Stimulated activated naive CD8-positive, alpha-beta T cell treated with anti-CD3 and anti-CD28 coated beads, Interleukin-15, amount 100 ng/mL, for 72 hours (primary cell): ENCODE measurements around the gene RAP2A.

Experiments used
- ATAC-seq: fragments of 150-1000 bp; cut with Tn5 transposase; 2 replicates; pipeline ENCODE4 v1.10.0; 2021; ENCODE audit warnings: mild to moderate bottlenecking, moderate library complexity
- DNase-seq, 2 donors: peaks; one replicate each; pipeline ENCODE4 v3.0.0; 2021 to 2022
- H3K27ac Mint-ChIP-seq, 2 donors: one replicate each; pipeline ENCODE4 v1.8.0; 2022; ENCODE audit warnings: mild to moderate bottlenecking in 2 of 2, mixed read lengths in 2 of 2, moderate library complexity in 2 of 2
- H3K27me3 Mint-ChIP-seq: one replicate; pipeline ENCODE4 v1.8.0; 2022; ENCODE audit warnings: mixed read lengths
- H3K4me1 Mint-ChIP-seq: one replicate; pipeline ENCODE4 v1.8.0; 2022; ENCODE audit warnings: mild to moderate bottlenecking, mixed read lengths
- H3K4me3 Mint-ChIP-seq, 2 donors: one replicate each; pipeline ENCODE4 v1.8.0; 2022; ENCODE audit warnings: mild to moderate bottlenecking in 2 of 2, mixed read lengths in 2 of 2, moderate library complexity in 1 of 2
- H3K9me3 Mint-ChIP-seq, 2 donors: one replicate each; pipeline ENCODE4 v1.8.0; 2022; ENCODE audit warnings: mixed read lengths in 2 of 2

Gene RAP2A

DNA sequence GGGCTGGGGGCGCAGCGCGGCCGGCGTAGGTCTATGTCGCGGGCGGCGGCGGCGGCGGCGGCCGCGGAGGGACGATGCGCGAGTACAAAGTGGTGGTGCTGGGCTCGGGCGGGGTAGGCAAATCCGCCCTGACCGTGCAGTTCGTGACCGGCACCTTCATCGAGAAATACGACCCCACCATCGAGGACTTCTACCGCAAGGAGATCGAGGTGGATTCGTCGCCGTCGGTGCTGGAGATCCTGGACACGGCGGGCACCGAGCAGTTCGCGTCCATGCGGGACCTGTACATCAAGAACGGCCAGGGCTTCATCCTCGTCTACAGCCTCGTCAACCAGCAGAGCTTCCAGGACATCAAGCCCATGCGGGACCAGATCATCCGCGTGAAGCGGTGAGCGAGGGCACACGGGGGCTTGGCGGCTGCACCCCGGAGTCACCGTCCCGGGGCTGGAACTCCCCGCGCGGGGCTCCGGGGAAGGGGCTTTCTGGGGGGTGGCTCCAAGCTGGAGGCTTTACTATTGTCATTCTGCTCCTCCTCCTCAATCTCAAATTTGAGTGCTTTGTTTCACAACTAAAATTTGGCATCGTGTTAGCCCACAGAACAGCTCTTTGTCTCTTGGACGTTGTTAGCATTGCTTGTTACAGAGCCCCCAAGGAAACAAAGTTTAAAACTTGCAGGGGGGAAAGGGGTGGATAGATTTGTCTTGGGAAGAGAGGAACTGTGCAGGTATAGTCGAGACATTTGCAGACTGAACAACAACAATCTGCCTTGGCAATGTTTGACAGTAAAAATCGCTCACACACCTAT, 630 bp downstream of the RAP2A start:
- ATAC-seq (peak; percentile 0), DNase-seq (peak; percentile 48 to 50)
- no peaks in the 10 kb centered on the region for H3K9me3 Mint-ChIP-seq
- H3K27ac Mint-ChIP-seq, result peak overlapping the region; percentile 61 to 87
- peak overlapping the region; percentile 79 to 93 for H3K4me3 Mint-ChIP-seq
- H3K27me3 Mint-ChIP-seq, result no peaks in the 10 kb centered on the region
- peaks cover 27% of the 10 kb centered on the region for H3K4me1 Mint-ChIP-seq

DNA sequence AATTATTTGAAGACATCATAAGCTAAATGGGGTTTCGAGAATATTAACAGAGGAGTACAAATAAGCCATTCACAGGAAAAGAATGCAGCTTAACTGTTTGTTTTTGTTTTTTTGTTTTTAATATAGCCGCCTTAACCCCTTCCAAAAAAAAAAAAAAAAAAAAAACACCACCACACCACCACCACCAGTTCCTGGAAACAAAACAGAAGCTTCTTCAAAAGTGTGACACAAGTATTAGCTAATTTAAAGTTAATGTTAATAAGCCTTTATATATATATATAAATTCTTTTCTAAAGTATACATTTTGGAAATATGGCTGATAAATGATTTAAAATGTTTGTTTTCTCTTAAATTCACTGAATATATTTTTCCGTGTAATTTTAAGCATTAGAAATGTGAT, 1.4 kb downstream of the RAP2A start:
- H3K27me3 Mint-ChIP-seq, result no peaks in the 10 kb centered on the region
- peak overlapping the region; percentile 79 to 93 for H3K4me3 Mint-ChIP-seq
- no peaks in the 10 kb centered on the region for H3K9me3 Mint-ChIP-seq
- DNase-seq (no peak), ATAC-seq (no peak)
- H3K4me1 Mint-ChIP-seq, result peaks cover 27% of the 10 kb centered on the region
- peak overlapping the region in 1 of 2 donors; percentile 61 for H3K27ac Mint-ChIP-seq

DNA sequence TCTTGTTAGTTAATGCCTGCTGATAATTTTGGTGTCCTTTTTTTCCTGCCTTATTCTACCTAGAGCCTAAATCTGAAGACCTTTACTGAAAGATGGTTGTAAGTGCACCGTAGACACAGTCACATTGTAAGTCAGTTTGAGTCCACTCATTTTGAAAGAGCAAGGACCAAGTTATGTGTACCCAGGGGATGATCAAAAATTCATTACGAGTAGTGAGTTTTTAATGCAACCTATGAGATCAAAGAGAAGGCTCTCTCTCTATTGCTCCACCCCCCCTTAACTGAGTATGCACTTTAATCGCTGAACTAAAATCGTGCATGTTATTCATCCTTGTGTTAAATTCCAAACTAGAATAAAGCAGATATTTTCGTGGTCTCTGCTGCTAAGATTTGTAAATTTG, 1.8 kb downstream of the RAP2A start:
- no peak for DNase-seq
- peak overlapping the region; percentile 73 to 93 for H3K4me3 Mint-ChIP-seq
- H3K9me3 Mint-ChIP-seq, result no peaks in the 10 kb centered on the region
- ATAC-seq, result no peak
- no peaks in the 10 kb centered on the region for H3K27me3 Mint-ChIP-seq
- peak overlapping the region; percentile 36 to 78 for H3K27ac Mint-ChIP-seq
- H3K4me1 Mint-ChIP-seq, result peaks cover 27% of the 10 kb centered on the region

DNA sequence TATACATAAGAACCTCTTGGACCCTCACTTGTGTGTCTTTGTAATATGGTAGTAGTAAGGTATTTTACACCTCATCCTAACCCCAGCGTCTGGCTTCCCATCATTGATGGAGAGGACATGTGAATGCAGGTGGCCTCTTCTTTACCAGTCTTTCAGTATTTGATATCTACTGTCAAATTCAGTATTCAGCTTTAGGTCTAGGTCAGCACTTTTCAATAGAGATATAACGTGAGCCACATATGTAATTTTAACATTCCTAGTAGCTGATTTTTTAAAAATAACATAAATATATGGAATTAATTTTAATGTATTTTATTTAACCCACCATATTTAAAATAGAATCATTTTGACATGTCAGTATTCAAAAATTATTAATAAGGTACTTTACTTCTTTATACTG, 2.9 kb downstream of the RAP2A start:
- Mint-ChIP-seq H3K4me3 (no peak overlapping the region), H3K9me3 (no peaks in the 10 kb centered on the region), H3K27me3 (no peaks in the 10 kb centered on the region), H3K4me1 (peaks cover 24% of the 10 kb centered on the region), H3K27ac (no peak overlapping the region)
- no peak for ATAC-seq
- no peak for DNase-seq

DNA sequence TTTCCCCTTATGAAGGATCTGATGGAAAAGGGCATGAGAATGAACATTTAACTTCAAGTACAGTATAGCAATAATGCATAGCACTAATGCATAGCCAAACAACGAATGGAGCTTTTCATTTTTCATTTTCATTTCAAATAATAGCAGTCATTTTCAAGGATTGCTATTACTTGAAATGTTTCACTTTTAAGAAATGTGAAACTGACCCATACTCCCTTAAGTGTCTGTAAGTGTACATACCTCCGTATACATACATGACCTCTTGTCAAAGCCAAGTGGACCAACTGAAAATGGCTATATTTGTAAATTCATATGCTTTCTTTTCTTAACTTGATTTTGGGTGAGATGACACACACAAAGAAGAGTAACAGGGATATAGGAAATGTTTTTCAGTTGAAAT, 3.8 kb downstream of the RAP2A start:
- Mint-ChIP-seq H3K4me1 (peaks cover 20% of the 10 kb centered on the region), H3K9me3 (no peaks in the 10 kb centered on the region), H3K27me3 (no peaks in the 10 kb centered on the region), H3K27ac (no peak overlapping the region), H3K4me3 (no peak overlapping the region)
- DNase-seq, result no peak
- ATAC-seq, result no peak

DNA sequence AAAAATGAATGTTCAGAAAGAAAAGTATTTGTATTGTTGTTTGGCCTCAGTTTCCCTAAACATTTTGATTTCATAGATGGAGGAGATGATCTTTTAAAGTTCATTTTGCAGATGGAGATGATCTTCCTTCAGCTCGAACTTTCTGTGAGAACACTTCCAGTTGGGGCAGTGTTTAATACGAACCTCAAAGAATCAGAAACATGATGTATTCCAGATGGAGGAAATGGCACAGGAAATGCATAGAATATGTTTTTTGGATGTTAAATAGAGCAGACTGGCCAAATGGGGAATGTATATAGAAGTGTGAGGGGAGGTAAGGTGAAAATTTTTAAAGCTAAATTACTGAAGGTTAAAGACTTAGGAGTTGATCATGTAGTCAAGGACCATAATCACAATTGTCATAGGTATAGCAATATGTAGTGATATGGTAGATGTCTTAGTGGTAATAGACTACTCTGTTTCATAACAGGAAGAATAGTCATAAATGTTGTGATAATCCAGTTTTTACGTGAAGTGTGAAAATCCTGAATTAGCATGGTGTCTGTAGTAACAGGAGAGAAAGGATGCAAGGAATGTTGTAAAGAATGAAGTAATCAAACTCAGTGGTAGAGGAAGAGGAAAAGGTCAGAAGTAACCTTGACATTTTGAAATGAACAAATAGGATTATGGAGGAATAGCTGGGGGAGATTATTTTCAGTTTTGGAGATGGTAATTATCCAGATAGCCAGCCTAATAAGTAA, 5.1 kb downstream of the RAP2A start:
- DNase-seq (no peak), ATAC-seq (no peak)
- Mint-ChIP-seq H3K9me3 (no peaks in the 10 kb centered on the region), H3K4me1 (peaks cover 20% of the 10 kb centered on the region), H3K27me3 (no peaks in the 10 kb centered on the region), H3K27ac (no peak overlapping the region), H3K4me3 (no peak overlapping the region)

DNA sequence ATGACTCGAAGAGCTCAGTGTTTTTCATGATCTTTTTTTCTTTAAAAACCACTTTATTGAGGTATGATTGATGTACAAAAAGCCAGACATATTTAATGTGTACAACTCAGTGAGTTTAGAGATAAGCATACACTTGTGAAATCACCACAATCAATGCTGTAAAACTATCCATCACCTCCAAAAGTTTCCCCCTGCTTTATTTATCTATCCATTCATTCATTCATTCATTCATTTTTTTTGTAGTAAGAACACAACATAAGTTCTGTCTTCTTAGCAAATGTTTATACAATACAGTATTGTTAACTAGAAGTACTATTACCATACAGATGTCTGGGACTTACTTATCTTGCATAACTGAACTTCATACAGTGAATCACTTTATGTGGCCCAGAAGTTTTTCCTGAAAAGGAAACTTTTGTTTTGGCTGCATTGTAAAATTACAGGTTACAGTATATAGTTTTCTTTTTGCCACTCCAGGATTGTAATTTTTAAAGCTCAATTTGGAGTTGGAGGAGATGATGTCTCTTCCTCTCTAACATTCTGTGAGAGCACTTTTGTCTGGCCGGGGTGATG, 6.7 kb downstream of the RAP2A start:
- DNase-seq (no peak), ATAC-seq (no peak)
- no peaks in the 10 kb centered on the region for H3K9me3 Mint-ChIP-seq
- no peaks in the 10 kb centered on the region for H3K27me3 Mint-ChIP-seq
- H3K27ac Mint-ChIP-seq, result no peak overlapping the region
- H3K4me1 Mint-ChIP-seq, result peaks cover 17% of the 10 kb centered on the region
- no peak overlapping the region for H3K4me3 Mint-ChIP-seq

DNA sequence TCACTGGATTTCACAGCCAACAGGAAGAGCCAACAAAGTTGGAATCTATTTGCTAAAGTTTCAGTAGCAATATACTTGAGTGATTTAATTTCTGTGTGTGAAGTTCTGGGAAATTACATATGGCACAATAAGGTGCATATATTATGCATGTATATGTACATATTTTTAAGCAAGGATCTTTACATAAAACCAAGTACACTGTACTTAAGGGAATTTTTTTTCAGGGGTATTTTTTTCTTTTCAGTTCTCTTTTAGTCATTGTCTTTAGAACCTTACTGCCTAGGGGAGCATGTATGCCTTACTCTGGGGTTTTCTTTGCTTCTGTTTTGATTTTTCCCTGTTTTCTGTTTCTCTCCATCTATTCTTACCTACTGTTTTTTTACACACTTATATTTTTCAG, 7.4 kb downstream of the RAP2A start:
- Mint-ChIP-seq H3K4me1 (peaks cover 11% of the 10 kb centered on the region), H3K9me3 (no peaks in the 10 kb centered on the region), H3K27me3 (no peaks in the 10 kb centered on the region), H3K27ac (no peak overlapping the region), H3K4me3 (no peak overlapping the region)
- DNase-seq, result no peak
- no peak for ATAC-seq

DNA sequence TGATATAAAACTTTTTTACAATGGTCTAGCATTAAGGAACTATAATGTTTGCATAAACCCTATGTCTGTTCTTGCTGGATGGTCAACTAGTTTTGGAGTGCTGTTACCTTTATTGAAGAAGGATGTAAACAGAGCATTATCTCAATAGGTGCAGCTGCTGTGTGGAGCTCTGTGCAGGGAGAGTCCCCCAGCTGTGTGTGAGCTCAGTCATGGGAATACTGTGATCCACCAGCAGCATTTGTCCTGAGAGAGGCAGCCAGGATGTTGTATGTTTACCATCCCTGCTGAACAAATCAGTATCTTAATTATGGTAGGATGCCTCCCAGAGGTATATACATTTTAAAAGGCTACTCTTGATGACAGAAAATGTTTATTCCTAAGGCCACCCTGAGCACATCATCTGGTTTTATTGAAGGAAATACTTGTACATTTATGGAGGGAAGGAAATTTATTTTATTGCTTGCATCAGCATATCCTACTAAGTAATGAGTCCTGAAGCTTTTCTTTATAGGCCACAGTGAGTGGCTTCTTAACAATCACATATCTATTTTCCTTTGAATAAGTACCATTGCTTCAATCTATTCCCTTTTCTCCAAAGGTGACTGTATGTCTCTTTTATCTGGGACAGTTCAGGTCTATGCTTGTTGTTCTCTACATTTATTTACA, 11.7 kb downstream of the RAP2A start:
- ATAC-seq, result no peak
- no peak for DNase-seq
- Mint-ChIP-seq H3K27me3 (no peaks in the 10 kb centered on the region), H3K4me3 (no peak overlapping the region), H3K9me3 (no peaks in the 10 kb centered on the region), H3K27ac (no peak overlapping the region), H3K4me1 (peaks cover 6% of the 10 kb centered on the region)

DNA sequence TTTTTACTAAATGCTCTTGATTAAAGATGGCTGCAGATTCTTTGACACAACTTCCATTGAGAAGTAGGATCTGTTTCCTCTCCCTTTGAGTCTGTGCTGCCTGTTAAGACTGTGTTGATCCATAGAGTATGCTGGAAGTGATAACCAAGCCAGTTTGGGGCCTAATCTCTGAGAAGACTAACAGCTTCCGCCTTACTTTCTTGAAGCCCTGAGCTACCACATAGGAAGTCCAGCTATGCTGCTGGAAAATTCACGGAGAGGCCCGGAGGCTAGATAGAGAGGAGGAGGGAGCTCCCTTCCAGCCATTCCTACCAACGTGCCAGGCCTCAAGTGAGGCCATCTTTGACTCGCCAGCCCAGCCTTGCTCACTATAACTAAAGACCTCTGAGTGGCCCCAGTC, 12.5 kb downstream of the RAP2A start:
- H3K4me3 Mint-ChIP-seq, result no peak overlapping the region
- ATAC-seq (no peak), DNase-seq (no peak)
- no peaks in the 10 kb centered on the region for H3K9me3 Mint-ChIP-seq
- no peak overlapping the region for H3K27ac Mint-ChIP-seq
- no peaks in the 10 kb centered on the region for H3K27me3 Mint-ChIP-seq
- peaks cover 4% of the 10 kb centered on the region for H3K4me1 Mint-ChIP-seq

DNA sequence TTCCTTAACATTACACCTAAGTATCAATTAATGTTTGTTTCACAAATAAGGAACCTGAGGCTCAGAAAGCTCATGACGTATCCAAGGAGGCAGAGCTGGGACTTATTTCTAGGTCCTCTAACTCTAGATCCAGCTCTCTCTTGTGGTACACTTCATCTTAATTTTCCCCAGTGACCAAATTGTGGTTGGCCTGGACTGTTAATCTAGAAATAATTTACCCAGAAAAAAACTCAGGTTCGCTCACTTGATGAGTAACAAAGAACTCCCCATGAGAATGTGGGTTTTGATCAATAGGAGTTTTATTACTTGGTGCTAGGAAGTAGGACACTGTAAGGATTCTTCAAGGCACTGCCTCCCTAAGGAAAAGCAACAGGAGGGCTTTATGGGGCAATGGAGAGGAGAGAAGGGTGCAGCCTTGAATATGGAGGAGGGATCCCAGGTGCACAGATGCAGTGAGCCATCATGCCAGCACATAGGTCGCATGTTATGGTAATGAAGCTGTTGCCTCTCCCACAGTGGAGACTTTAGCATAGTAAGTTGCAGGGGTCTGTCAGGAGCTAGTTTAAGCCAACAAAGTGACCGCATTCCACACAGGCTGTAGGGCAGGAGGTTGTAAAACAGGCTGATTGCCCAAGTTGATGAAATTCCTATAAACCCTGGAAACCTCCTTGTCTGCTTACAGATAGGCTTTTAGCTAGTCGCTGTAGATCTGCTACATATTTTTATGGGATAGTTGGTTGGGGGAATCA, 14.7 kb downstream of the RAP2A start:
- no peak overlapping the region for H3K4me3 Mint-ChIP-seq
- no peak for DNase-seq
- H3K27me3 Mint-ChIP-seq, result no peaks in the 10 kb centered on the region
- no peak for ATAC-seq
- H3K4me1 Mint-ChIP-seq, result no peaks in the 10 kb centered on the region
- H3K27ac Mint-ChIP-seq, result no peak overlapping the region
- peaks cover 0 to 7% of the 10 kb centered on the region in 2 donors for H3K9me3 Mint-ChIP-seq

DNA sequence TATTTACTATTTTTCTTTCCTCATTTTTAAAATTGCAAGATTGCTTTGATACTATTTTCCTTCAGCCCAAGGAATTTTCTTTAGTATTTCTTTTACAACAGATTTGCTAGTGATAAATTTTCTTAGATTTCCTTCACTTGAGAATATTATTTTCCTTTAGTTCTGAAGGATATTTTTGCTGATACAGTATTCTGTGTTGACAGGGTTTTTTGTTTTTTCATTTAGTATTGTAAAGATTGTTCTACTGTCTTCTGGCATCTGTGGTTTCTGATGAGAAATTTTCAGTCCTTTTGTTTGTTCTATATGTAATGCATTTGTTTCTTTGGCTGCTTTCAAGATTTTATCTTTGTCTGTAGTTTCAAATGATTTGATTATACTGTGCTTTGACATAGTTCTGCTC, 20.7 kb downstream of the RAP2A start:
- Mint-ChIP-seq H3K4me1 (peaks cover 30% of the 10 kb centered on the region), H3K9me3 (peaks cover 12 to 20% of the 10 kb centered on the region in 2 donors)
- ATAC-seq, result no peak

DNA sequence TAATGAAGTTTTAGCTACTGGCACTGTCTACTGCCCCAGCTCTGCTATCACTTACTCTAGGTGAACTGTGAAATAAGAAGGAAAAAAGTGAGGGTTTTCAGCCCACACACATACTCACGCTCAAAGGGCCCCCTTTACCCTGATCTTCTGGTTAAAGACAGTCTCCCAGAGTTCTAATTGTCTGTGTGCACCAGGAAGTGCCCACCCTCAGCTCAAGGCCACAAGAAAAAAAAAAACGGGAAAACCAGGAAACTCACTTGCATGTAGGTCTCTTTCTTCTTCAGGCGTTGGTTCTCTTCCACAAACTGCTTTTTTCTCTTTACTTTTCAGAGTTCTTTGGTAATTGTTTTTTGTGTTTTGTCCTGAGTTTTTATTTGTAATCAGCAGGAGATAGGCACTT, 22.1 kb downstream of the RAP2A start:
- Mint-ChIP-seq H3K27ac (no peak overlapping the region), H3K4me3 (no peak overlapping the region), H3K27me3 (no peaks in the 10 kb centered on the region), H3K4me1 (peaks cover 43% of the 10 kb centered on the region), H3K9me3 (peaks cover 12 to 20% of the 10 kb centered on the region in 2 donors)
- DNase-seq (no peak), ATAC-seq (no peak)

More for the DNA sequence above, 20.7 kb downstream of the RAP2A start:
- no peak overlapping the region for H3K27ac Mint-ChIP-seq
- H3K4me3 Mint-ChIP-seq, result no peak overlapping the region
- H3K27me3 Mint-ChIP-seq, result no peaks in the 10 kb centered on the region
- DNase-seq, result no peak

DNA sequence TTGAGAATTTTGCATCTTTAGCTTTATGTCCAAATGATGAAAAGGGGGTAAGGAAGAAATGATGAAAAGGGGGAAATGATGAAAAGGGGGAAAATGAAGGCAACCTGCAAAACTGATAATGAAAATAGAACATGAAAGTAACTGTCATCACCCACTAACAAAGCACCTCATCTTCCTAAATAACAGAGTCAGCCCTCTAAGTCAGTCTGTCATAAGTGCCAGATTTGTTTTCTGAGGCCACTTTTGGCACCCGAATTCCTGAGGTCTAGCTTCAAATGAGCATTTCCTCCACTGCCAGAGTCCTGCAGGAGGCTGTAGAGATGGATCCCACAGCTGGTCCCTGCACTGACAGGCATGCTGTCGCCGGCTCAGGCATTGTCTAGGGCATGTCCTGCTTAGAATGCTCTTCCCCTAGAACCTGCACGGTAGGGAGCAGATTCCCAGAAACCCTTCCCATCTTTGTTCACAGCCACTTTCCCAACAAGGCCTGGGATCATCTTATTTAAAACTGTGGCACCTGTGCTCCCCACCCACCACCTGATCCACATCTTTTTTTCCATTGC, 25.3 kb downstream of the RAP2A start:
- Mint-ChIP-seq H3K4me3 (peak overlapping the region; percentile 24 to 54), H3K9me3 (peaks cover 11 to 12% of the 10 kb centered on the region in 2 donors), H3K4me1 (peaks cover 49% of the 10 kb centered on the region), H3K27me3 (no peaks in the 10 kb centered on the region), H3K27ac (peak overlapping the region; percentile 74 to 76)
- DNase-seq, result no peak
- peak; percentile 69 for ATAC-seq
